K562 (cell line): ENCODE measurements around the gene HS3ST5. TPM values are rescaled to one million over a fixed set of nuclear protein-coding genes. Genes with fewer than 3 reads are reported as not detected.

Experiments used
- ATAC-seq: fragments of 200-7000 bp; cut with Tn5 transposase; 3 replicates; pipeline ENCODE4 v1.9.1; 2020; ENCODE audit warnings: moderate library complexity
- BruUV-seq: library from RNA; stranded (reverse); fragments of 400-500 nt; replicated peaks from 2 replicates; lab custom pipeline; 2021; lab: Mats Ljungman, UMichigan
- CTCF ChIA-PET: fragments of 300-600 bp; formaldehyde crosslinking; extraction: SDS; loops from one replicate; lab custom pipeline; 2021; ENCODE audit warnings: low intra/inter-chr PET ratio; lab: Yijun Ruan, JAX
- POLR2A ChIA-PET: fragments of 300-600, 350-650 bp; sonication (Branson Sonifier 250); formaldehyde crosslinking; extraction: SDS; loops from one replicate; lab custom pipeline; 2021; ENCODE audit warnings: antibody characterized with exemption, inconsistent platforms; lab: Yijun Ruan, JAX
- DNase-seq, 4 experiments: peaks; one replicate each; pipeline versions ENCODE4 v3.0.0 to v3.0.0-alpha.2; 2011 to 2018; ENCODE audit warnings: low spot score in 3 of 4, mixed read lengths in 3 of 4; ENCODE audit errors: extremely low read depth in 1 of 4
- FAIRE-seq: peaks from 2 replicates; lab custom pipeline; 2011; peaks lifted over from hg19 to GRCh38; lab: Jason Lieb, UNC
- H2AFZ ChIP-seq: 2 replicates; pipeline ENCODE4 v1.6.0; 2011; ENCODE audit warnings: low read depth, low read length, control low read depth, inconsistent platforms
- H3K27ac ChIP-seq: fragments of 200-600 bp; 3 replicates; pipeline ENCODE4 v1.8.0; 2011; ENCODE audit warnings: low read depth, mild to moderate bottlenecking, control low read depth, inconsistent platforms, low read length, moderate library complexity, mixed read lengths; ENCODE audit errors: extremely low read depth
- H3K27me3 ChIP-seq, 2 experiments: fragments of 300-600 bp in 1 of 2; 2 replicates in 1 of 2; 3 replicates in 1 of 2; pipeline versions ENCODE4 v1.6.0 to v1.8.0; 2011; ENCODE audit warnings: inconsistent platforms in 2 of 2, low read length in 2 of 2, mild to moderate bottlenecking in 1 of 2, mixed read lengths in 1 of 2, moderate library complexity in 1 of 2; ENCODE audit not compliant: control insufficient read depth in 2 of 2, insufficient read depth in 2 of 2
- H3K36me3 ChIP-seq: fragments of 300-600 bp; 3 replicates; pipeline ENCODE4 v1.8.0; 2011; ENCODE audit warnings: mild to moderate bottlenecking, low read length, inconsistent platforms; ENCODE audit not compliant: control insufficient read depth, insufficient read depth
- H3K4me1 ChIP-seq, 2 experiments: fragments of 200-600 bp in 1 of 2; replicated peaks in 1 of 2; 2 replicates in 1 of 2; 3 replicates in 1 of 2; pipeline versions ENCODE4 v1.5.1 to v1.8.0; 2011; ENCODE audit warnings: inconsistent platforms in 2 of 2, low read length in 2 of 2, mild to moderate bottlenecking in 1 of 2, mixed read lengths in 1 of 2, moderate library complexity in 1 of 2; ENCODE audit not compliant: control insufficient read depth in 2 of 2, insufficient read depth in 2 of 2
- H3K4me2 ChIP-seq: 2 replicates; pipeline ENCODE4 v1.6.1; 2011; ENCODE audit warnings: low read length, control low read depth, inconsistent platforms, mixed read lengths; ENCODE audit not compliant: insufficient read depth
- H3K4me3 ChIP-seq: fragments of 200-600 bp; sonication (generic), shearing (Covaris generic); 2 replicates; pipeline ENCODE4 v1.5.1; 2016; ENCODE audit warnings: control low read depth, inconsistent platforms
- H3K79me2 ChIP-seq: fragments of 200-600 bp; 3 replicates; pipeline ENCODE4 v1.8.0; 2011; ENCODE audit warnings: low read length, inconsistent platforms; ENCODE audit not compliant: control insufficient read depth, insufficient read depth
- H3K9ac ChIP-seq, 2 experiments: 2 replicates each; pipeline versions ENCODE4 v1.6.0 to v1.6.1; 2011; ENCODE audit warnings: low read depth in 2 of 2, low read length in 2 of 2, control low read depth in 1 of 2, inconsistent platforms in 1 of 2, mild to moderate bottlenecking in 1 of 2, mixed read lengths in 1 of 2; ENCODE audit not compliant: insufficient read depth in 1 of 2
- H3K9me1 ChIP-seq: one replicate; pipeline ENCODE4 v1.6.0; 2011; ENCODE audit warnings: inconsistent platforms, mild to moderate bottlenecking, low read length, moderate library complexity; ENCODE audit not compliant: control insufficient read depth, insufficient read depth
- H3K9me3 ChIP-seq: replicated peaks from 2 replicates; pipeline ENCODE4 v1.5.1; 2011; ENCODE audit warnings: low read depth, low read length, inconsistent platforms; ENCODE audit not compliant: control insufficient read depth, insufficient read depth
- H4K20me1 ChIP-seq: replicated peaks from 2 replicates; pipeline ENCODE4 v1.6.1; 2011; ENCODE audit warnings: low read length, inconsistent platforms, mixed read lengths; ENCODE audit not compliant: control insufficient read depth, insufficient read depth
- BCL6 ChIP-seq: fragments of 250-450 bp; sonication (Bioruptor Pico); IDR thresholded peaks from 2 replicates; pipeline ENCODE4 v1.4.0; 2020
- DNMT1 ChIP-seq: fragments of 450-650 bp; IDR thresholded peaks from 2 replicates; pipeline ENCODE4 v1.6.1; 2016; ENCODE audit warnings: antibody characterized with exemption, mild to moderate bottlenecking
- HDGF ChIP-seq: fragments of 450-650 bp; IDR thresholded peaks from 2 replicates; pipeline ENCODE4 v1.6.1; 2016
- PRPF4 ChIP-seq: fragments of 200-400 bp; formaldehyde crosslinking; IDR thresholded peaks from one replicate; pipeline ENCODE4 v1.6.1; 2017; ENCODE audit warnings: low read length, low read depth, mild to moderate bottlenecking; ENCODE audit not compliant: insufficient read depth, poor library complexity, severe bottlenecking
- ZNF124 ChIP-seq: sonication (generic); formaldehyde crosslinking; IDR thresholded peaks from 2 replicates; pipeline ENCODE4 v1.8.1; 2022; ENCODE audit warnings: missing genetic modification reagents
- ZNF184 ChIP-seq: sonication (generic); formaldehyde crosslinking; IDR thresholded peaks from 2 replicates; pipeline ENCODE4 v1.5.0; 2020; ENCODE audit warnings: missing genetic modification reagents
- ZNF644 ChIP-seq: fragments of 200-800 bp; sonication (Bioruptor generic); IDR thresholded peaks from 2 replicates; pipeline ENCODE4 v1.6.1; 2016; ENCODE audit warnings: low read depth, missing genetic modification characterization, missing compliant biosample characterization
- WGBS: fragments of 100-300 bp; shearing (Covaris generic); methylation state at CpG from one replicate; pipeline ENCODE4 v1.1.6; 2016; ENCODE audit warnings: low coverage, mixed read lengths; ENCODE audit not compliant: insufficient coverage; ENCODE audit errors: missing lambda C conversion rate; 5-methylcytosine and 5-hydroxymethylcytosine counted together
- in situ Hi-C: fragments of 300-500 bp; cut with MboI; formaldehyde crosslinking; loops from 4 replicates; pipeline ENCODE4 v1.15.0; 2018; ENCODE audit warnings: inconsistent platforms, mixed read lengths
- intact Hi-C: fragments of 100-400 bp; cut with micrococcal nuclease; formaldehyde crosslinking; loops from 2 replicates; pipeline ENCODE4 v1.14.2; 2022
- polyA plus RNA-seq, 8 experiments: library from polyadenylated mRNA; depleted of rRNA in 4 of 8; stranded (reverse) in 5 of 8; unstranded in 3 of 8; fragments of >200 nt; fragmentation: Nextera tagmentation in 2 of 8; fragmentation: Illumina TruSeq in 1 of 8; extraction: Ambion mirVana in 2 of 8; extraction: Trizol in 1 of 8; gene quantifications; 2 replicates each; pipeline versions ENCODE4 v1.2.1 to v1.2.3, GENCODE V29; 2011 to 2014; ENCODE audit warnings: inconsistent platforms in 1 of 8, missing spikeins in 1 of 8
- total RNA-seq, 7 experiments: library from RNA; depleted of rRNA in 6 of 7; stranded (reverse); fragments of >200 nt in 6 of 7; fragmentation: Illumina TruSeq in 2 of 7; extraction: Trizol in 2 of 7; gene quantifications; 2 replicates each; pipeline versions ENCODE4 v1.2.1 to v1.2.3, GENCODE V29; 2011 to 2021; ENCODE audit warnings: low replicate concordance in 1 of 7
- TF ChIP-seq, protein P1 (sequence below): sonication (generic); formaldehyde crosslinking; IDR thresholded peaks from 2 replicates; pipeline ENCODE4 v1.8.1; 2022; ENCODE audit warnings: missing genetic modification reagents

The HS3ST5 gene
- total and polyA plus RNA-seq, 9 of the 15 experiments (the other 6 are each of a cell fraction or from before 2014, with no cell fraction given) = not detected

DNA sequence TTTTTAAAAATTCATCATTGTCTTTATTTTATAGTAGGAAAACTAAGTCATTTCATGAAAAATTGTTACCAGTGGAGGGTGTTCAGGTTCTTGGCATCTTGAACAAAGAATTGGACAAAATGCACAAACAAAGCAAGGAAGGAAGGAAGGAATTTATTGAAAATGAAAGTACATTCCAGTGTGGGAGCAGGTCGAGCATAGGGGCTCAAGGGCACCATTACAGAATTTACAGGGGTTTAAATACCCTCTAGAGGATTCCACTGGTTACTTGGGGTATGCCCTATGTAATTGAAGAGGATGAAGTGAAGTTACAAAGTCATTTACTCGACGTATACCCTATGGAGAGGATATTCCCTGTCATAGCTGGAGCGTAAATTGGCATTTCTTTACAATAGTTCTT lies 334.5 kb downstream of the HS3ST5 start:
- Histone ChIP-seq H3K9ac (no peak overlapping the region), H3K4me2 (no peak overlapping the region), H3K27me3 (no peaks in the 10 kb centered on the region; a peak in 1 of 5 replicates), H3K36me3 (no peaks in the 10 kb centered on the region), H3K9me1 (no peaks in the 10 kb centered on the region), H3K4me3 (no peak overlapping the region), H2AFZ (no peak overlapping the region), H3K27ac (no peak overlapping the region), H3K79me2 (no peaks in the 10 kb centered on the region), H3K9me3 (no peaks in the 10 kb centered on the region), H4K20me1 (no peaks in the 10 kb centered on the region), H3K4me1 (no peaks in the 10 kb centered on the region)
- ATAC-seq = no peak
- ChIA-PET POLR2A (no interaction called here), CTCF (no interaction called here)
- BruUV-seq = no TSS peak
- no peak for TF ChIP-seq BCL6
- TF ChIP-seq, protein P1, sequence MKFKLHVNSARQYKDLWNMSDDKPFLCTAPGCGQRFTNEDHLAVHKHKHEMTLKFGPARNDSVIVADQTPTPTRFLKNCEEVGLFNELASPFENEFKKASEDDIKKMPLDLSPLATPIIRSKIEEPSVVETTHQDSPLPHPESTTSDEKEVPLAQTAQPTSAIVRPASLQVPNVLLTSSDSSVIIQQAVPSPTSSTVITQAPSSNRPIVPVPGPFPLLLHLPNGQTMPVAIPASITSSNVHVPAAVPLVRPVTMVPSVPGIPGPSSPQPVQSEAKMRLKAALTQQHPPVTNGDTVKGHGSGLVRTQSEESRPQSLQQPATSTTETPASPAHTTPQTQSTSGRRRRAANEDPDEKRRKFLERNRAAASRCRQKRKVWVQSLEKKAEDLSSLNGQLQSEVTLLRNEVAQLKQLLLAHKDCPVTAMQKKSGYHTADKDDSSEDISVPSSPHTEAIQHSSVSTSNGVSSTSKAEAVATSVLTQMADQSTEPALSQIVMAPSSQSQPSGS (CRISPR knock-in tag) = no peak
- no peak for TF ChIP-seq PRPF4
- no peak for TF ChIP-seq ZNF184 (CRISPR knock-in tag)
- no peak for TF ChIP-seq ZNF644 (tag)
- no peak for TF ChIP-seq DNMT1
- TF ChIP-seq HDGF = no peak
- no peak for TF ChIP-seq ZNF124
- WGBS = 0% methylated on average over 4 of the region's 4 CpGs
- FAIRE-seq = no peak
- in situ Hi-C loops = no loop called here
- intact Hi-C loops = no loop called here
- DNase-seq = no peak
